BLaER1 treated with 17β-estradiol and CSF1 and Interleukin-3, amounts not matched to agents 10 nM and 100 nM (cell line): Measurements from ENCODE around the gene B4GALNT4.
"Not testable (repeated sequence)": the region's sequence is repeated elsewhere in the genome, so short reads cannot be mapped to it uniquely, and the experiment has no call there.

Experiments
- H3K27ac ChIP-seq, 11 experiments: shearing (Covaris generic); formaldehyde crosslinking; 2 replicates each; pipeline ENCODE4 v1.8.1; 2022
- H3K27me3 ChIP-seq, 11 experiments: shearing (Covaris generic); formaldehyde crosslinking; 2 replicates each; pipeline ENCODE4 v1.8.1; 2022
- H3K36me3 ChIP-seq, 11 experiments: shearing (Covaris generic); formaldehyde crosslinking; 2 replicates each; pipeline ENCODE4 v1.8.1; 2022
- H3K4me1 ChIP-seq, 10 experiments: shearing (Covaris generic); formaldehyde crosslinking; 2 replicates each; pipeline ENCODE4 v1.8.1; 2022
- H3K4me2 ChIP-seq, 11 experiments: shearing (Covaris generic); formaldehyde crosslinking; 2 replicates each; pipeline ENCODE4 v1.8.1; 2022
- H3K4me3 ChIP-seq, 10 experiments: shearing (Covaris generic); formaldehyde crosslinking; 2 replicates each; pipeline ENCODE4 v1.8.1; 2022
- H3K9ac ChIP-seq, 11 experiments: shearing (Covaris generic); formaldehyde crosslinking; 2 replicates each; pipeline ENCODE4 v1.8.1; 2022
- H3K9me3 ChIP-seq, 11 experiments: shearing (Covaris generic); formaldehyde crosslinking; replicated peaks in 1 of 11; 2 replicates each; pipeline ENCODE4 v1.8.1; 2022
- H4K20me1 ChIP-seq, 11 experiments: shearing (Covaris generic); formaldehyde crosslinking; 2 replicates each; pipeline ENCODE4 v1.8.1; 2022
- Cebpa-rat ChIP-seq, 11 experiments: shearing (Covaris generic); IDR thresholded peaks; 2 replicates each; pipeline ENCODE4 v1.8.1; 2022

Gene B4GALNT4

GRCh38 chr11:327581-327923 lies 41.7 kb upstream of the B4GALNT4 start:
- Histone ChIP-seq H3K9ac (peak overlapping the region; percentile 72 to 84 (median 80); a peak in 21 of 22 replicates), H3K27ac (peak overlapping the region; percentile 81 to 97 (median 93)), H3K27me3 (peaks cover 0 to 12% (median 0%) of the 10 kb centered on the region in 11 experiments; a peak in 4 of 22 replicates), H3K4me2 (peak overlapping the region; percentile 77 to 96 (median 91)), H3K4me3 (peak overlapping the region in 3 of 10 experiments; percentile 14 to 45 (median 28); a peak in 4 of 20 replicates), H4K20me1 (no peaks in the 10 kb centered on the region), H3K4me1 (peaks cover 82 to 98% (median 92%) of the 10 kb centered on the region in 10 experiments), H3K9me3 (peaks cover 0 to 15% (median 0%) of the 10 kb centered on the region in 11 experiments; a peak in 6 of 22 replicates), H3K36me3 (no peaks in the 10 kb centered on the region)
- TF ChIP-seq Cebpa-rat (IDR thresholded peaks at IDR 0.05), result no peak

GRCh38 chr11:328012-328411 lies 41.3 kb upstream of the B4GALNT4 start:
- peaks cover 0 to 19% (median 2%) of the 10 kb centered on the region in 11 experiments; a peak in 11 of 22 replicates for H3K9me3 ChIP-seq
- no peaks in the 10 kb centered on the region for H3K36me3 ChIP-seq
- peaks cover 0 to 12% (median 0%) of the 10 kb centered on the region in 11 experiments; a peak in 4 of 22 replicates for H3K27me3 ChIP-seq
- peak overlapping the region; percentile 26 to 97 (median 92); a peak in 18 of 22 replicates for H3K27ac ChIP-seq
- H3K4me2 ChIP-seq, result peak overlapping the region; percentile 77 to 96 (median 91)
- H3K4me3 ChIP-seq, result 0 out of 20 replicates have a peak overlapping the region, but pooled peaks of 1 of the 10 experiments have one; percentile 13
- peak overlapping the region in 10 of 11 experiments; percentile 6 to 84 (median 48); a peak in 12 of 22 replicates for H3K9ac ChIP-seq
- no peak for TF ChIP-seq Cebpa-rat (IDR thresholded peaks at IDR 0.05)
- peaks cover 87 to 98% (median 93%) of the 10 kb centered on the region in 10 experiments for H3K4me1 ChIP-seq
- no peaks in the 10 kb centered on the region for H4K20me1 ChIP-seq

GRCh38 chr11:328516-329100 lies 40.7 kb upstream of the B4GALNT4 start:
- Histone ChIP-seq H3K9ac (peak overlapping the region in 2 of 11 experiments; percentile 6 to 72; a peak in 5 of 22 replicates), H3K27ac (peak overlapping the region in 8 of 11 experiments; percentile 8 to 97 (median 92); a peak in 14 of 22 replicates), H3K4me1 (peaks cover 84 to 100% (median 96%) of the 10 kb centered on the region in 10 experiments), H3K4me2 (peak overlapping the region; percentile 77 to 96 (median 91)), H3K27me3 (peaks cover 0 to 12% (median 0%) of the 10 kb centered on the region in 11 experiments; a peak in 4 of 22 replicates), H3K9me3 (peaks cover 0 to 23% (median 5%) of the 10 kb centered on the region in 11 experiments; a peak in 11 of 22 replicates)
- not testable (repeated sequence) for H3K36me3 ChIP-seq, H4K20me1 ChIP-seq, H3K4me3 ChIP-seq

- Histone ChIP-seq H3K36me3 (no peaks in the 10 kb centered on the region), H3K27ac (peak overlapping the region in 3 of 11 experiments; percentile 11 to 42 (median 24); a peak in 4 of 22 replicates), H3K4me2 (peak overlapping the region; percentile 70 to 96 (median 88)), H3K9me3 (peaks cover 0 to 23% (median 6%) of the 10 kb centered on the region in 11 experiments; a peak in 11 of 22 replicates), H3K4me3 (no peak overlapping the region), H4K20me1 (no peaks in the 10 kb centered on the region), H3K9ac (no peak overlapping the region; a peak in 1 of 22 replicates), H3K4me1 (peaks cover 78 to 99% (median 92%) of the 10 kb centered on the region in 10 experiments), H3K27me3 (peaks cover 0 to 12% (median 0%) of the 10 kb centered on the region in 11 experiments; a peak in 4 of 22 replicates)
- TF ChIP-seq Cebpa-rat (IDR thresholded peaks at IDR 0.05), result no peak
Observed at GRCh38 chr11:329886-330253, 39.4 kb upstream of the B4GALNT4 start.

GRCh38 chr11:330307-330693 lies 39.0 kb upstream of the B4GALNT4 start:
- H3K4me3 ChIP-seq, result peak overlapping the region in 1 of 10 experiments; percentile 3; a peak in 1 of 20 replicates
- peaks cover 0 to 12% (median 0%) of the 10 kb centered on the region in 11 experiments; a peak in 4 of 22 replicates for H3K27me3 ChIP-seq
- H3K27ac ChIP-seq, result peak overlapping the region in 4 of 11 experiments; percentile 12 to 43 (median 33); a peak in 8 of 22 replicates
- peak overlapping the region in 3 of 11 experiments; percentile 32 to 47 (median 39); a peak in 4 of 22 replicates for H3K9ac ChIP-seq
- no peaks in the 10 kb centered on the region for H4K20me1 ChIP-seq
- peaks cover 78 to 99% (median 92%) of the 10 kb centered on the region in 10 experiments for H3K4me1 ChIP-seq
- TF ChIP-seq Cebpa-rat (IDR thresholded peaks at IDR 0.05), result no peak
- H3K9me3 ChIP-seq, result peaks cover 0 to 23% (median 6%) of the 10 kb centered on the region in 11 experiments; a peak in 11 of 22 replicates
- H3K36me3 ChIP-seq, result no peaks in the 10 kb centered on the region
- H3K4me2 ChIP-seq, result peak overlapping the region; percentile 70 to 96 (median 87)

- H3K4me3 ChIP-seq, result peak overlapping the region in 5 of 10 experiments; percentile 3 to 39 (median 14); a peak in 3 of 20 replicates
- peaks cover 78 to 100% (median 94%) of the 10 kb centered on the region in 10 experiments for H3K4me1 ChIP-seq
- H3K27me3 ChIP-seq, result peaks cover 0 to 12% (median 0%) of the 10 kb centered on the region in 11 experiments; a peak in 4 of 22 replicates
Observed at GRCh38 chr11:330694-331357, 38.5 kb upstream of the B4GALNT4 start.

GRCh38 chr11:331358-332060 lies 37.8 kb upstream of the B4GALNT4 start:
- no peaks in the 10 kb centered on the region for H4K20me1 ChIP-seq
- no peak for TF ChIP-seq Cebpa-rat (IDR thresholded peaks at IDR 0.05)
- H3K27ac ChIP-seq, result peak overlapping the region in 3 of 11 experiments; percentile 16 to 43 (median 42); a peak in 5 of 22 replicates
- no peaks in the 10 kb centered on the region for H3K36me3 ChIP-seq
- H3K4me2 ChIP-seq, result peak overlapping the region; percentile 70 to 96 (median 87)
- H3K4me1 ChIP-seq, result peaks cover 78 to 100% (median 94%) of the 10 kb centered on the region in 10 experiments
- peak overlapping the region in 4 of 10 experiments; percentile 3 to 39 (median 18); a peak in 3 of 20 replicates for H3K4me3 ChIP-seq
- H3K27me3 ChIP-seq, result peaks cover 0 to 12% (median 0%) of the 10 kb centered on the region in 11 experiments; a peak in 4 of 22 replicates
- peaks cover 0 to 23% (median 6%) of the 10 kb centered on the region in 11 experiments; a peak in 11 of 22 replicates for H3K9me3 ChIP-seq
- peak overlapping the region in 6 of 11 experiments; percentile 32 to 49 (median 45); a peak in 13 of 22 replicates for H3K9ac ChIP-seq

More at GRCh38 chr11:330694-331357, 38.5 kb upstream of the B4GALNT4 start:
- Histone ChIP-seq H4K20me1 (no peaks in the 10 kb centered on the region), H3K9ac (peak overlapping the region in 7 of 11 experiments; percentile 2 to 49 (median 45); a peak in 14 of 22 replicates), H3K4me2 (peak overlapping the region; percentile 70 to 96 (median 87)), H3K36me3 (no peaks in the 10 kb centered on the region), H3K27ac (peak overlapping the region in 5 of 11 experiments; percentile 12 to 43 (median 28); a peak in 8 of 22 replicates), H3K9me3 (peaks cover 0 to 23% (median 6%) of the 10 kb centered on the region in 11 experiments; a peak in 11 of 22 replicates)
- TF ChIP-seq Cebpa-rat (IDR thresholded peaks at IDR 0.05), result no peak
